Mesenchymal stem cell (in vitro differentiated cells and primary cell): ENCODE data around the gene TMX1.
"Not testable (repeated sequence)": the region's sequence is repeated elsewhere in the genome, so short reads cannot be mapped to it uniquely, and the experiment has no call there.

Experiments
- DNase-seq: peaks from one replicate; pipeline ENCODE4 v3.0.0-alpha.2; 2013
- H2AFZ ChIP-seq: one replicate; pipeline ENCODE4 v1.6.1; 2013; ENCODE audit warnings: low read depth, mild to moderate bottlenecking, control low read depth, inconsistent platforms, low read length, moderate library complexity
- H2AK5ac ChIP-seq: 2 replicates; pipeline ENCODE4 v1.6.1; 2013; ENCODE audit warnings: low read length, moderate library complexity, mild to moderate bottlenecking, inconsistent platforms; ENCODE audit not compliant: severe bottlenecking
- H2BK120ac ChIP-seq: one replicate; pipeline ENCODE4 v1.6.1; 2013; ENCODE audit warnings: low read depth, mild to moderate bottlenecking, inconsistent platforms, low read length, moderate library complexity
- H2BK12ac ChIP-seq, 2 experiments: one replicate each; pipeline ENCODE4 v1.6.1; 2013; ENCODE audit warnings: inconsistent platforms in 2 of 2, low read length in 2 of 2, mild to moderate bottlenecking in 2 of 2, moderate library complexity in 2 of 2, control low read depth in 1 of 2
- H2BK15ac ChIP-seq: one replicate; pipeline ENCODE4 v1.6.1; 2013; ENCODE audit warnings: mild to moderate bottlenecking, low read depth, inconsistent platforms; ENCODE audit not compliant: poor library complexity, severe bottlenecking
- H2BK5ac ChIP-seq: 2 replicates; pipeline ENCODE4 v1.6.1; 2013; ENCODE audit warnings: low read depth, mild to moderate bottlenecking, low read length, control low read depth, inconsistent platforms; ENCODE audit not compliant: poor library complexity, severe bottlenecking
- H3K14ac ChIP-seq, 2 experiments: one replicate each; pipeline ENCODE4 v1.6.1; 2013; ENCODE audit warnings: inconsistent platforms in 2 of 2, low read length in 2 of 2, control low read depth in 1 of 2, mild to moderate bottlenecking in 1 of 2, moderate library complexity in 1 of 2
- H3K18ac ChIP-seq, 2 experiments: one replicate each; pipeline ENCODE4 v1.6.1; 2013; ENCODE audit warnings: inconsistent platforms in 2 of 2, low read length in 2 of 2, control low read depth in 1 of 2, low read depth in 1 of 2, mild to moderate bottlenecking in 1 of 2
- H3K23ac ChIP-seq, 2 experiments: one replicate each; pipeline ENCODE4 v1.6.1; 2013; ENCODE audit warnings: inconsistent platforms in 2 of 2, low read length in 2 of 2, mild to moderate bottlenecking in 2 of 2, moderate library complexity in 2 of 2, control low read depth in 1 of 2
- H3K27ac ChIP-seq: 2 replicates; pipeline ENCODE4 v1.5.1; 2013; ENCODE audit warnings: mild to moderate bottlenecking, moderate library complexity, low read length, control low read depth, inconsistent platforms; ENCODE audit not compliant: poor library complexity, severe bottlenecking
- H3K27me3 ChIP-seq, 2 experiments: 2 replicates each; pipeline versions ENCODE4 v1.6.1 to v1.7.0; 2013; ENCODE audit warnings: low read length in 2 of 2, mild to moderate bottlenecking in 2 of 2, moderate library complexity in 2 of 2, control low read depth in 1 of 2, inconsistent platforms in 1 of 2; ENCODE audit not compliant: control insufficient read depth in 1 of 2, insufficient read depth in 1 of 2
- H3K36me3 ChIP-seq, 2 experiments: 2 replicates each; pipeline versions ENCODE4 v1.6.1 to v1.7.0; 2013; ENCODE audit warnings: low read length in 2 of 2, control low read depth in 1 of 2, inconsistent platforms in 1 of 2, low read depth in 1 of 2, mild to moderate bottlenecking in 1 of 2; ENCODE audit not compliant: insufficient read depth in 2 of 2, control insufficient read depth in 1 of 2
- H3K4ac ChIP-seq, 2 experiments: one replicate each; pipeline ENCODE4 v1.6.1; 2013; ENCODE audit warnings: inconsistent platforms in 2 of 2, low read length in 2 of 2, mild to moderate bottlenecking in 2 of 2, moderate library complexity in 2 of 2, control low read depth in 1 of 2, low read depth in 1 of 2
- H3K4me1 ChIP-seq: 2 replicates; pipeline ENCODE4 v1.6.1; 2013; ENCODE audit warnings: low read depth, low read length, control low read depth; ENCODE audit not compliant: control insufficient read depth, insufficient read depth
- H3K4me2 ChIP-seq: 2 replicates; pipeline ENCODE4 v1.6.1; 2013; ENCODE audit warnings: low read length, mild to moderate bottlenecking, inconsistent platforms; ENCODE audit not compliant: poor library complexity, severe bottlenecking
- H3K4me3 ChIP-seq, 2 experiments: 2 replicates each; pipeline versions ENCODE4 v1.5.1 to v1.7.0; 2013; ENCODE audit warnings: low read length in 2 of 2, mild to moderate bottlenecking in 2 of 2, control low read depth in 1 of 2, low read depth in 1 of 2; ENCODE audit not compliant: insufficient read depth in 1 of 2
- H3K79me1 ChIP-seq: replicated peaks from 2 replicates; pipeline ENCODE4 v1.6.1; 2013; ENCODE audit warnings: mild to moderate bottlenecking, control low read depth, low read length, inconsistent platforms; ENCODE audit not compliant: poor library complexity, severe bottlenecking
- H3K9ac ChIP-seq: 2 replicates; pipeline ENCODE4 v1.7.0; 2013; ENCODE audit warnings: mild to moderate bottlenecking, low read length, moderate library complexity
- H3K9me3 ChIP-seq: 2 replicates; pipeline ENCODE4 v1.7.0; 2013; ENCODE audit warnings: mild to moderate bottlenecking, low read length; ENCODE audit not compliant: control insufficient read depth
- H4K8ac ChIP-seq: one replicate; pipeline ENCODE4 v1.6.1; 2013; ENCODE audit warnings: inconsistent platforms, mild to moderate bottlenecking, low read length, moderate library complexity
- H4K91ac ChIP-seq: one replicate; pipeline ENCODE4 v1.6.1; 2013; ENCODE audit warnings: mild to moderate bottlenecking, low read length, inconsistent platforms
- WGBS: methylation state at CpG from one replicate; pipeline ENCODE4 v1.1.7; 2013; ENCODE audit warnings: mixed read lengths; 5-methylcytosine and 5-hydroxymethylcytosine counted together

TMX1 gene

GRCh38 chr14:51216602-51217001 is 23.4 kb upstream of the TMX1 start:
- Histone ChIP-seq H2AK5ac (no peak overlapping the region), H2AFZ (no peak overlapping the region), H3K4me2 (no peak overlapping the region), H3K23ac (no peak overlapping the region), H3K27ac (no peak overlapping the region), H2BK5ac (no peak overlapping the region), H3K36me3 (no peaks in the 10 kb centered on the region), H3K18ac (no peak overlapping the region), H3K9me3 (no peaks in the 10 kb centered on the region), H3K27me3 (no peaks in the 10 kb centered on the region), H3K14ac (no peak overlapping the region), H4K8ac (no peak overlapping the region), H3K79me1 (no peaks in the 10 kb centered on the region), H4K91ac (no peak overlapping the region), H2BK12ac (no peak overlapping the region), H2BK120ac (no peak overlapping the region), H2BK15ac (no peak overlapping the region), H3K9ac (no peak overlapping the region), H3K4me3 (no peak overlapping the region), H3K4ac (no peak overlapping the region), H3K4me1 (no peaks in the 10 kb centered on the region)
- no CpG with 5 or more reads among the region's 1 CpG for WGBS
- no peak for DNase-seq

- H3K79me1 ChIP-seq, result no peaks in the 10 kb centered on the region
- no peak overlapping the region for H4K91ac ChIP-seq
Measured at GRCh38 chr14:51219473-51220448, 20.3 kb upstream of the TMX1 start.

GRCh38 chr14:51223463-51223862 is 16.6 kb upstream of the TMX1 start:
- not testable (repeated sequence) for H3K27me3 ChIP-seq, H3K27ac ChIP-seq, H3K4me1 ChIP-seq, H4K8ac ChIP-seq, H2BK120ac ChIP-seq, DNase-seq, H2BK15ac ChIP-seq, H3K23ac ChIP-seq, H3K4ac ChIP-seq, H3K9me3 ChIP-seq, H4K91ac ChIP-seq, H3K14ac ChIP-seq, H3K18ac ChIP-seq, H3K4me3 ChIP-seq, H3K9ac ChIP-seq, H3K79me1 ChIP-seq, H2AFZ ChIP-seq, H2AK5ac ChIP-seq, H2BK5ac ChIP-seq, H3K36me3 ChIP-seq, H3K4me2 ChIP-seq, H2BK12ac ChIP-seq
- 93% methylated on average over 1 of the region's 1 CpG for WGBS

More at GRCh38 chr14:51219473-51220448, 20.3 kb upstream of the TMX1 start:
- H3K9me3 ChIP-seq, result no peaks in the 10 kb centered on the region
- H3K4me2 ChIP-seq, result no peak overlapping the region
- no peak overlapping the region for H2BK5ac ChIP-seq
- H2BK15ac ChIP-seq, result no peak overlapping the region
- no peak overlapping the region for H3K4me3 ChIP-seq
- peak; percentile 35 for DNase-seq
- WGBS, result 29% methylated on average over 1 of the region's 7 CpGs
- no peak overlapping the region for H4K8ac ChIP-seq
- no peaks in the 10 kb centered on the region for H3K36me3 ChIP-seq
- H3K14ac ChIP-seq, result no peak overlapping the region
- no peaks in the 10 kb centered on the region for H3K27me3 ChIP-seq
- no peak overlapping the region for H3K4ac ChIP-seq
- H3K9ac ChIP-seq, result no peak overlapping the region
- no peak overlapping the region for H2BK12ac ChIP-seq
- H2AK5ac ChIP-seq, result no peak overlapping the region
- no peak overlapping the region for H3K18ac ChIP-seq
- H2BK120ac ChIP-seq, result no peak overlapping the region
- H2AFZ ChIP-seq, result no peak overlapping the region
- H3K27ac ChIP-seq, result no peak overlapping the region
- H3K23ac ChIP-seq, result no peak overlapping the region
- H3K4me1 ChIP-seq, result no peaks in the 10 kb centered on the region

DNA sequence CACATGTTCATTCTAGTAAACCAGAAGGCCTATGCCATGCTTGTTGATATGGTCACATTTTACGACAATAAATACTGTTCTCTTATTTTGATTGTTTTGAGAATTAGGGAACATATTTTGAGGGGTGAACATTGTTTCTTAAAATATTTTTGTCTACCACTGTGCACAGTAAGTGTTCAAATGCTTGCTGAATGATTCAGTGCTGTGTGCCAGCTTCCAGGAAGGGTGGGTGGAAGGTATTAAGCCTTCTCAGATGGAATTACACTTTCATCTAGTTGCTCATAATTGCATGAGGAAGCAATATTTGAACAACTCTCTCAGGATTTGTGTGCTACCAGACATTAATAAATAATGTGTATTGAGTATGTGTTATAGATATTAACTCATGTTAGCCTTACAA is 15.5 kb upstream of the TMX1 start:
- Histone ChIP-seq H3K4me2 (no peak overlapping the region), H3K14ac (no peak overlapping the region), H3K4ac (no peak overlapping the region), H3K23ac (no peak overlapping the region), H2BK12ac (no peak overlapping the region), H3K18ac (no peak overlapping the region), H2AK5ac (no peak overlapping the region), H3K27me3 (no peaks in the 10 kb centered on the region), H3K9ac (no peak overlapping the region), H3K4me3 (no peak overlapping the region), H3K36me3 (no peaks in the 10 kb centered on the region), H3K4me1 (no peaks in the 10 kb centered on the region), H2AFZ (no peak overlapping the region), H2BK15ac (no peak overlapping the region), H4K91ac (no peak overlapping the region), H3K9me3 (no peaks in the 10 kb centered on the region), H3K79me1 (no peaks in the 10 kb centered on the region), H2BK5ac (no peak overlapping the region), H4K8ac (no peak overlapping the region), H2BK120ac (no peak overlapping the region), H3K27ac (no peak overlapping the region)
- WGBS, result 100% methylated on average over 1 of the region's 1 CpG
- no peak for DNase-seq
